ENCODE data around the gene CDK6. TPM values are rescaled to one million over a fixed set of nuclear protein-coding genes. Genes with fewer than 3 reads are reported as not detected.

CDK6 gene
- total RNA-seq, 4 donors from 2014 or later: 12.9 to 32.7 (median 21.6) TPM

DNA sequence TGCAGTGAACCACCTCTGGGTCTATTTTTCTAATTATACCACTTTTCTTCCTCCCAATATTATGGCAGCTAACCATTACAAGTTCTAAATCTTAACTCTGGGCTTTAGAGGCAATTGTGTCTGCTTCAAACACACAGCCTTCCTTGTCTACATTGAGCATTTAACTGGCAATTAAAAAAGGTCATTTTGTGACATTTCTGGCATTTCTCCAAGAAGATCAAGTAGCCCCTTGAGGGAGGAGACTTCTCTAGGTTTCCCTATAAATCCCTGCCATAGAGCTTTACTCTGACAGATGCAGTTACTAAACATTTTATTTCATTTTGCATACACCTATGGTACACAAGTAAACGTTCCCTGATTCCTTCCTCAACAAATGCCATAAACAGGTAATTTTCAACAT is 212.8 kb downstream of the CDK6 start:
- H3K9me3 ChIP-seq: no peaks in the 10 kb centered on the region
- H3K4me3 ChIP-seq: no peak overlapping the region
- H3K36me3 ChIP-seq: no peaks in the 10 kb centered on the region
- WGBS, 2 donors (ENCODE audit: low coverage in 1 of 2): 51 to 57% methylated on average over 1 of the region's 1 CpG
- no peaks in the 10 kb centered on the region for H3K27me3 ChIP-seq
- H3K27ac ChIP-seq: peak overlapping the region in 1 of 4 donors; percentile 5
- H3K4me1 ChIP-seq: peaks cover 0 to 21% (median 9%) of the 10 kb centered on the region in 4 donors
- DNase-seq: no peak
- intact Hi-C loops (cut with DNase I; ENCODE audit: low total_unique reads) (loop anchor here (10.0 kb wide), 1 partner anchor 431 kb away; no protein-coding TSS in a partner anchor), in situ Hi-C loops (cut with MboI; ENCODE audit: low pct_ligation_motif_present in 1 of 4, low pct_unique_long_range_greater_than_20kb in 1 of 4, low sequenced_read_pairs in 3 of 4) (loop anchor here in 3 of 4 donors (10.0 to 25.0 kb wide), 3 partner anchors 211 to 439 kb away; partner anchors contain the start of gene CDK6 (in 3 of the 3))
- TF ChIP-seq POLR2AphosphoS5 (IDR thresholded peaks at IDR 0.05) (no peak), EP300 (IDR thresholded peaks at IDR 0.05; ENCODE audit: low read depth) (no peak), POLR2A (IDR thresholded peaks at IDR 0.05) (no peak)
- TF ChIP-seq, protein P1, sequence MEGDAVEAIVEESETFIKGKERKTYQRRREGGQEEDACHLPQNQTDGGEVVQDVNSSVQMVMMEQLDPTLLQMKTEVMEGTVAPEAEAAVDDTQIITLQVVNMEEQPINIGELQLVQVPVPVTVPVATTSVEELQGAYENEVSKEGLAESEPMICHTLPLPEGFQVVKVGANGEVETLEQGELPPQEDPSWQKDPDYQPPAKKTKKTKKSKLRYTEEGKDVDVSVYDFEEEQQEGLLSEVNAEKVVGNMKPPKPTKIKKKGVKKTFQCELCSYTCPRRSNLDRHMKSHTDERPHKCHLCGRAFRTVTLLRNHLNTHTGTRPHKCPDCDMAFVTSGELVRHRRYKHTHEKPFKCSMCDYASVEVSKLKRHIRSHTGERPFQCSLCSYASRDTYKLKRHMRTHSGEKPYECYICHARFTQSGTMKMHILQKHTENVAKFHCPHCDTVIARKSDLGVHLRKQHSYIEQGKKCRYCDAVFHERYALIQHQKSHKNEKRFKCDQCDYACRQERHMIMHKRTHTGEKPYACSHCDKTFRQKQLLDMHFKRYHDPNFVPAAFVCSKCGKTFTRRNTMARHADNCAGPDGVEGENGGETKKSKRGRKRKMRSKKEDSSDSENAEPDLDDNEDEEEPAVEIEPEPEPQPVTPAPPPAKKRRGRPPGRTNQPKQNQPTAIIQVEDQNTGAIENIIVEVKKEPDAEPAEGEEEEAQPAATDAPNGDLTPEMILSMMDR (IDR thresholded peaks at IDR 0.05): no peak

DNA sequence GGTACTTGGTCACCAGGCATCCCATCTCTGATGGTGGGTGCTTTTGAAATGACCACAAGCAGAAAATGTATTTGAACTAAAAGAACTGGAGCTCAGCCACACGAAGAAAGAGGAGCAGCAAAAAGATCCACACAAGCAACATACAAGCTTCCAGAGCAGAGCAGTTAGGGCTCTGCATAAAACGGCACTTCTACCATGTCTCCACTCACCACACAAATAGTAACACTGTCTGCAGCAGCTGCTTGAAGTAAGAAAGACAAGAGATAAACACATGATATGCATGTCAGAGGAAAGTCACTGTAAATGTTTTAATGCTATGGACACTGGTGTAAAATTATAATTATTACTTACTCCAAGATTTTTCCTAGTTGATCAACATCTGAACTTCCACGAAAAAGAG is 213.7 kb downstream of the CDK6 start:
- Histone ChIP-seq H3K4me3 (no peak overlapping the region), H3K4me1 (peaks cover 0 to 21% (median 9%) of the 10 kb centered on the region in 4 donors), H3K36me3 (no peaks in the 10 kb centered on the region), H3K27ac (no peak overlapping the region), H3K9me3 (no peaks in the 10 kb centered on the region), H3K27me3 (no peaks in the 10 kb centered on the region)
- WGBS, 2 donors (ENCODE audit: low coverage in 1 of 2): 69 to 81% methylated on average over 1 to 3 of the region's 3 CpGs
- in situ Hi-C loops (cut with MboI; ENCODE audit: low pct_ligation_motif_present in 1 of 4, low pct_unique_long_range_greater_than_20kb in 1 of 4, low sequenced_read_pairs in 3 of 4): loop anchor here in 3 of 4 donors (10.0 to 25.0 kb wide), 3 partner anchors 212 to 440 kb away; partner anchors contain the start of gene CDK6 (in 3 of the 3)
- no peak for DNase-seq
- intact Hi-C loops (cut with DNase I; ENCODE audit: low total_unique reads): loop anchor here (10.0 kb wide), 1 partner anchor 432 kb away; no protein-coding TSS in a partner anchor
- TF ChIP-seq, protein P1 (IDR thresholded peaks at IDR 0.05): no peak
- TF ChIP-seq POLR2A (IDR thresholded peaks at IDR 0.05): no peak
- no peak for TF ChIP-seq EP300 (IDR thresholded peaks at IDR 0.05; ENCODE audit: low read depth)
- no peak for TF ChIP-seq POLR2AphosphoS5 (IDR thresholded peaks at IDR 0.05)

DNA sequence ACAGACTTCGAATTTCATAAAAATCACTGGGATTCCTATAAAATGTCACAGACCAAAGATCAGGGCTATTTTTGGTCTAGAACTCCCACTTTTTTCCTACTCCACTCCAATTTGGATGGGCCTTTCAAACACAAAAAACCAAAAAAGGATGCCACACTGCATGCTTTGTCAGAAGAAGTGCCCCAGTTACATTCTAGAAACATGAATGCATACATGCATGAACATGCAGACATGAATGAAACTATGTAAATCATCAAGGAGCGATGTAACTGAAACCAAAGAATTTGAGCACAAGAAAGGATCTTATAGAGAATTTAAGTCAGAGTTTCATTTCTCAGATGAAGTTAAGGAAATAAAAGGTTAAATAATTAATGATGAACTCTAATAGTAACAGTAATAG is 214.3 kb downstream of the CDK6 start:
- peaks cover 0 to 1% (median 0%) of the 10 kb centered on the region in 4 donors for H3K36me3 ChIP-seq
- no peak for DNase-seq
- H3K27ac ChIP-seq: peak overlapping the region in 1 of 4 donors; percentile 56
- no peaks in the 10 kb centered on the region for H3K27me3 ChIP-seq
- intact Hi-C loops (cut with DNase I; ENCODE audit: low total_unique reads) (loop anchor here (10.0 kb wide), 1 partner anchor 433 kb away; no protein-coding TSS in a partner anchor), in situ Hi-C loops (cut with MboI; ENCODE audit: low pct_ligation_motif_present in 1 of 4, low pct_unique_long_range_greater_than_20kb in 1 of 4, low sequenced_read_pairs in 3 of 4) (loop anchor here in 3 of 4 donors (10.0 to 25.0 kb wide), 3 partner anchors 213 to 440 kb away; partner anchors contain the start of gene CDK6 (in 3 of the 3))
- peaks cover 0 to 21% (median 9%) of the 10 kb centered on the region in 4 donors for H3K4me1 ChIP-seq
- no peak overlapping the region for H3K4me3 ChIP-seq
- 53 to 63% methylated on average over 2 of the region's 2 CpGs for WGBS, 2 donors (ENCODE audit: low coverage in 1 of 2)
- H3K9me3 ChIP-seq: no peaks in the 10 kb centered on the region
- TF ChIP-seq EP300 (IDR thresholded peaks at IDR 0.05; ENCODE audit: low read depth): no peak
- TF ChIP-seq, protein P1 (IDR thresholded peaks at IDR 0.05): no peak
- TF ChIP-seq POLR2AphosphoS5 (IDR thresholded peaks at IDR 0.05): no peak
- TF ChIP-seq POLR2A (IDR thresholded peaks at IDR 0.05): no peak

DNA sequence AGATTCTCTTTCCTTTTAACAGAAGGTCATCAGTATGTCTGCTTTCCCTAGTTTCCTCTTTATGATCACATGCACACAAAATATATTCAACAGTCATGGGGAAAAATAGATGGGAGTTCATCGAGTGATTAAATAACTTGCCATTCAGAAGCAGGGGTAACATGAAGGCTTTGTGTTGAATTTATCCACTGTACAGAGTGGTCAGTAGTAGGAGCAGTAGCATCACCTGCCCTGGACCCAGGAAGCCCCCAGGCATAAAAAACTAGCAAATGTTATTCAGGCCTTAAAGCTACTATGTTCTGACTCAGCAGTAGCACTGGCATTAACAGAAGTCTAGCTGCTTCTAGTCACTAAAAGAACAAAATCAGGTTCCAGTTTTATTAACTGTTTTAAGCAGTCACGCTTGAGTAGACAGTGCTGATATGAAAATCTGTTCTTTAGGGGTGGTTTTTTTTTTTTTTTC is 214.8 kb downstream of the CDK6 start:
- Histone ChIP-seq H3K9me3 (no peaks in the 10 kb centered on the region), H3K27me3 (no peaks in the 10 kb centered on the region), H3K4me1 (peaks cover 0 to 21% (median 9%) of the 10 kb centered on the region in 4 donors), H3K4me3 (no peak overlapping the region), H3K36me3 (peaks cover 0 to 4% (median 0%) of the 10 kb centered on the region in 4 donors), H3K27ac (peak overlapping the region; percentile 35 to 58 (median 52))
- intact Hi-C loops (cut with DNase I; ENCODE audit: low total_unique reads): loop anchor here (10.0 kb wide), 1 partner anchor 433 kb away; no protein-coding TSS in a partner anchor
- DNase-seq: no peak
- TF ChIP-seq EP300 (IDR thresholded peaks at IDR 0.05; ENCODE audit: low read depth) (no peak), POLR2A (IDR thresholded peaks at IDR 0.05) (no peak), POLR2AphosphoS5 (IDR thresholded peaks at IDR 0.05) (no peak)
- TF ChIP-seq, protein P1 (IDR thresholded peaks at IDR 0.05): no peak
- WGBS, 2 donors (ENCODE audit: low coverage in 1 of 2): 60 to 68% methylated on average over 1 to 2 of the region's 2 CpGs
- in situ Hi-C loops (cut with MboI; ENCODE audit: low pct_ligation_motif_present in 1 of 4, low pct_unique_long_range_greater_than_20kb in 1 of 4, low sequenced_read_pairs in 3 of 4): loop anchor here in 3 of 4 donors (10.0 to 25.0 kb wide), 3 partner anchors 213 to 441 kb away; partner anchors contain the start of gene CDK6 (in 3 of the 3)

All from transverse colon (tissue), 4 donors.